ENCODE results near the gene DNAJB5.
"Not testable (repeated sequence)": the region's sequence is repeated elsewhere in the genome, so short reads cannot be mapped to it uniquely, and the experiment has no call there.

Gene DNAJB5

DNA sequence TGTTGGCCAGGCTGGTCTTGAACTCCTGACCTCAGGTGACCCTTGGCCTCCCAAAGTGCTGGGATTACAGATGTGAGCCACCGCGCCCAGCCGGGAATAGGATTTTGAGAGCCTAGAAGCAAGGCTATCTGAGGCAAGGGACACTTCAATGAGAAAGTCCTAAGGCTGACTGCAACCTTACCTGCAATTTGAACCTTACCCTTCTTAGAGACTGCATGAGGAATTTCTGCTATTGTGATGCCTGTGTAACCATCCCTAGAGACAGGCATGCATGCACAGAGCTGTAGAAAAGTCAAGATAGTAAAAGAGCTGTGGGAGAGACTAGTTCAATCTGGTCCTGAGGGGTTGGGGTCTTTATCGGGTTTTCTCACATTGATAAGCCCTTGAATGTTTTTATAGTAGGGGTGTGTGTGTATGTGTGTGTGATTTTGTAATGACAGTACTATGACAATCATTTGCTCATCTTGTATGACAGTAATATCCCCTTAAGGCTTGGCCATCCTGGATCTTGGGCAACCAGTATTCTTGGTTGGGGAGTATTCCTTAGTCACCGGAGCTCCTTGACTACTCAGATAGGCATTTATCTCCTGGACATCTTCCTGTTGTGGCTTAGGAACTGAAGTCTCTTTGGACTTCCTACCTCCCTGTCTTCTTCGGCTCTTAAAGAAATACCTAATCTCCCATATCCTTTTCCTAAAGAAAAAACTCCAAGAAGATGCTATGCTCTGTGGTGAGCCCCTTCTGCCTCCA is 11.2 kb downstream of the DNAJB5 start:
- no peak for DNase-seq (ENCODE audit: low read depth in 2 of 2)

- no peak for DNase-seq (ENCODE audit: low read depth in 2 of 2)
These were observed 11.7 kb downstream of the DNAJB5 start for GRCh38 chr9:35001285-35001677.

DNA sequence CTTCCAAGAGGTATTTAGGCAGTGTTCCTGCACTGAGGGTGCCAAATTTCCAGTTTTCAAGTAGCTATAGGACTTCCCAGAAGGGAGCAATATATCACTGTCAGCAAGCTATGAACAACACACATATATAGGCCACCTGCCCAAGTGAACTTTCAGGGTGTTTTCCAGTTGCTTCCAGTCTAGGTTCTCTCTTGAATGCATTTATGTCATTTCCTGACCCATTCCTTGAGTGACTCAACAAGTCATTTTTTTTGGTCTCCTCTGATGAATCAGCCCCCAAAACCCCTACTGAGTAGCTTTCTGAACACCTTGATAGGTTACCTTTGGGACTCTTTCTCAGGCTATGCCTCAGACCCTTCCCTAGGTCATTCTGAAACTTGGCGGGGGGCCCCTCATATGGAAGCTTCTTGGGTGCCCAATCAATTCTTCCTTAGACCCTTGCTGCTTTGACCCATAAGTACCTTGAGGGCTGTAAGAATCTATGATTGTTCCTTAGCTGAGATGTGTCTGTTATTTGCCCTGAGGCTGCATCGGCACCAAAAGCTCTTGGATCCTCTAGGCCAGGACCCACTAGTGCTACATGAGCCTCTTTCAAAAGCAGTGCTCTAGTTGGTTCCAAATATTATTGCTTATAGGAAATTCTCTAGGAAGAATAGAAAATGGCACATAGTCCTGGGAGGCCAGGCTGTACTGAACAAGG is 12.4 kb downstream of the DNAJB5 start:
- DNase-seq (ENCODE audit: low read depth in 2 of 2): no peak

DNA sequence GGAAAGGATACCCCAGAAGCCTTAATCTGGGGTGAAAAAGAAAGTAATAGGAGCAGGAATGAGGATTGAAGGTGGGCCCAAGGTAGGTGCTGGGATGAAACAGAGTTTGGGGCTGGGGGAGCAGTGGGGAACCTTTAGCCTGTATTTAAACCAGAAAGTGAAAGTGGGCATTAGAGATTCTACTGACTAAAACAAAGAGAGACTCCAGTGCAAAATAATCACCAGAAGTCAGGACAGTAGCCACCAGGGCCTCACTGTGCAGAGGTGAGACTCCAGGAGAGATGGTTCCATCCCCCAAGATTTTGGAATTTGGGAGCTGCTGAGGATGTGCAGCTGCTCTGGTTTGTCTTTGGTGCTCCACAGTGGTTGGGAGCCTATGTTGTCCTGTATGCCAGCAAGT is 13.1 kb downstream of the DNAJB5 start:
- no peak for DNase-seq (ENCODE audit: low read depth in 2 of 2)

- not testable (repeated sequence) for DNase-seq (ENCODE audit: low read depth in 2 of 2)
These were observed 14.8 kb downstream of the DNAJB5 start for GRCh38 chr9:35004299-35004698.

- DNase-seq (ENCODE audit: low read depth in 2 of 2): no peak
These were observed 20.9 kb downstream of the DNAJB5 start for GRCh38 chr9:35010351-35010958.

- DNase-seq (ENCODE audit: low read depth in 2 of 2): no peak
These were observed 25.0 kb downstream of the DNAJB5 start for GRCh38 chr9:35014517-35014916.

GRCh38 chr9:35023443-35023842 is 33.9 kb downstream of the DNAJB5 start:
- DNase-seq (ENCODE audit: low read depth in 2 of 2): not testable (repeated sequence)

DNA sequence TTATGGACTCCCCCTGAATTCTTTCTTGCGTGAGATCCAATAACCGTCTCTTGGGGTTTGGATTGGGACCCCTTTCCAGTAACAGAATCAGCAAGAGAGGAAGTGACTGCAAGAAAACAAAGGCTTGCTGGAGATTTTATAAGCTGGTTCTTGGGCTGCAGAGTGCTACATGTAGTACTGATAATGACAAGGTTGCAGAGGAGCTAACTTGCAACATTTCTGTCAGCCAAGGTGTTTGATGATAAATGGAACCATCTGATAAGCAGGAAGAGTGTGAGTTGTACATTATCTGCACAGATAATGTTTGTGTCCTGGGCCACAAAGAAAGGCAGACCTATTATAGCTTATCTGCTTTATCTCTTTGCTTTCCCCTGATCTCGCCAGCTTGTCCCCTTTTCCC is 37.1 kb downstream of the DNAJB5 start:
- DNase-seq (ENCODE audit: low read depth in 2 of 2): no peak

- no peak for DNase-seq (ENCODE audit: low read depth in 2 of 2)
These were observed 37.8 kb downstream of the DNAJB5 start for GRCh38 chr9:35027374-35027773.

DNA sequence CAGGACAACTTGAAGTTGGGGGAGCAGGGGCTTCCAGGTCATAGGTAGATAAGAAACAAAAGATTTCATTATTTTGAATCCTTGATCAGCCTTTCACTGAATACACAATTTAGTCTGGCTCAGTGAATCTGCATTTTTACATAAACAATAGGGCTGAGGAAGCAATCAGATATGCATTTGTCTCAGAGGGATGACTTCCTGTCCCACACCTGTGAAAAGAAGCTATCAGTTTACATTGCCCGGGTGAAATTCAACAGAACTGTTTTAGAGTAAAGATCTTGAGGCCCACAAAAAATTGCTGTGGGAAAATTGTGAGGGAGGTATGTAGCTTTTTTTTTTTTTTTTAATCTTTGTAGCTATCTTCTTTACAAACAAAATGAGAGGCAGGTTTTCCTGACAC is 38.3 kb downstream of the DNAJB5 start:
- DNase-seq (ENCODE audit: low read depth in 2 of 2): no peak

GRCh38 chr9:35028341-35028740 is 38.8 kb downstream of the DNAJB5 start:
- DNase-seq (ENCODE audit: low read depth in 2 of 2): no peak

GRCh38 chr9:35029241-35029640 is 39.7 kb downstream of the DNAJB5 start:
- no peak for DNase-seq (ENCODE audit: low read depth in 2 of 2)

- DNase-seq (ENCODE audit: low read depth in 2 of 2): no peak
These were observed 40.3 kb downstream of the DNAJB5 start for GRCh38 chr9:35029852-35030251.

- no peak for DNase-seq (ENCODE audit: low read depth in 2 of 2)
These were observed 43.6 kb downstream of the DNAJB5 start for GRCh38 chr9:35033101-35033500.

DNA sequence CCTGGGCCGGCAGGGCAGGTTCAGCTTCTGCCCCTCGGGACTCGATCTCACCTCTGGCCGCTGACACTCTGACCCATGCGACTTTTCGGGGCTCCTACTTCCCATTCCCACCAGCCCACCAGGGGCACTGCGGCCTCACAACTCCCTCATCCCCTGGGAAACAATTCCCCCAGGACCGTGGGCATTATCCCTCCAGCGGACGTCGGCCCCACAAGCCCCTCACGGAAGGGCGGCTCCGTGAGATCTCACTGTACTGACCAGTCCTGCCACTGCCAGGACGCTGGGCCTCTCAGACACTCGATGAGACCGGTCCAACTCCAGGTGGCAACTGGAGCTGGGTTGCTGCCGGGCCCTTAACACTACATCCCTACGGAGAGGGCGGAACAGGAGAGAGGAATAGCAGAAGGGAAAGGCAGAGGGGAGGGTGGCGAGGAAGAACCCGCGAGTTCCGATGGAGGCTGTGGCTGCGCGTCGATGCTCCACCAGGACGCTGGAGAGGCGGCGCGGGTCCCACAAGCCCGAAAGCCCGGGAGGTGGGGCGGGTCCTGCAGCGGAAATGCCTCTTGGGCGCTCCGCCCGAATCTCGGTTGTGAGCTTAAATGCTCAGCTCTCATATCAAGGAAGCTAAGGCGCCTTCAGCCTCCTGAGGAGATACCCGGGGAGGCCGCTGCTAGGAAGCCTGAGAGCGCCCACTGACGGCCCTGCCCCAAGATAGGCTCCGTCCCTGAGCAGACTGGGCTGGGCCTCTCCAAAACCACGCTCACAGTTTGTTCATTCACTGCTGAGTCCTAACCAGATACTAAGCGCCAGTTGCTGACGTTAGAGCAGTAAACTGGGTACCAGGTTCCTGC is 46.5 kb downstream of the DNAJB5 start:
- peak in 1 of 2 donors; percentile 10 for DNase-seq (ENCODE audit: low read depth in 2 of 2)

- no peak for DNase-seq (ENCODE audit: low read depth in 2 of 2)
These were observed 52.6 kb downstream of the DNAJB5 start for GRCh38 chr9:35042081-35042604.

DNA sequence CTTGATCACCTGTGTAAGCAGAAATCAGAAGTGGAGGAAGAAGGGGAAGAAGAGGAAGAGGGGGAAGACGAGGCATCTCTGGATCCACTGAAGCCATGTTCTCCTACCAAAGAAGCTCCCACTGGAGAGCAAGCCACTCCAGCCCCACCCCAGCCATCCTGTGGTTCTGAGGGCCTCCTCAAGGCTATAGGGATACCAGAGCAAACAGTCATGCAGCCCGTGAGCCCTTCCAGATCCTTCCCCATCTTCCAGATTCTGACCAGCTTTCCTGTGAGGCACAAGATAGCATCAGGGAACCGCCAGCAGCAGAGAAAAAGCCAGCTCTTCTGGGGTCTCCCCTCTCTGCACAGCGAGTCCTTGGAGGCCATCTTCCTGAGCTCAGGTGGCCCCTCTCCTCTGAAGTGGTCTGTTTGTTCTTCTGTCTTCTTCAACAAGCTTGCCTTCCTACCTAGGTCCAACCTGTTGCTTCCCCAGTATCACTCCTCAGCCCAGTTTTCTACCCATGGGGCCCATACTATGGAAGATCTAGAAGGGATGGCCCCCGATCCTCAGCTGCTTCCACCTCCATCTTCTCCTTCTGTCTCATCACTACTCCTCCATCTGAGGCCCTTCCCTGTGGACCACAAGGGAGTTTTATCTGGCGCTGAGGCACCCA is 53.5 kb downstream of the DNAJB5 start:
- DNase-seq (ENCODE audit: low read depth in 2 of 2): no peak

DNA sequence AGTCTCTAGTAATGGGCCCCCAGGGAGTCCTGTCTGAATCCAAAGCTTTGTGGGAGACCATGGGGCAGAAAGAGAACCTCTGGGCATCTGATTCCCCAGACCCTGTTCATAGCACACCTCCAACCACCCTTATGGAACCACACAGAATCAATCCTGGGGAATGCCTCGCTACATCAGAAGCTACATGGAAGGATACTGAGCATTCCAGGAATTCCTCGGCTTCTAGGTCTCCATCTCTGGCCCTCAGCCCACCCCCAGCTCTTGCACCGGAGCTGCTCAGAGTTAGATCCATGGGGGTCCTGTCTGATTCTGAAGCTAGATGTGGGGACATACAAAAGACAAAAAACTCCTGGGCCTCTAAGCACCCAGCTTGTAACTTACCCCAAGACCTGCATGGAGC is 54.5 kb downstream of the DNAJB5 start:
- DNase-seq (ENCODE audit: low read depth in 2 of 2): no peak
